Upper lobe of right lung (tissue), 1 donor: ENCODE measurements around the gene CHN2. TPM values are rescaled to one million over a fixed set of nuclear protein-coding genes. Genes with fewer than 3 reads are reported as not detected.

Experiments used
- ATAC-seq: fragments of 200-7000 bp; cut with Tn5 transposase; one replicate; pipeline ENCODE4 v1.9.1; 2020; ENCODE audit warnings: mild to moderate bottlenecking, moderate library complexity
- DNase-seq: peaks from one replicate; pipeline ENCODE4 v3.0.0-alpha.2; 2020
- H3K27ac ChIP-seq: fragments of 200-600 bp; one replicate; pipeline ENCODE4 v1.8.0; 2022
- H3K27me3 ChIP-seq: fragments of 200-600 bp; one replicate; pipeline ENCODE4 v1.8.0; 2022; ENCODE audit warnings: mild to moderate bottlenecking
- H3K36me3 ChIP-seq: fragments of 200-600 bp; one replicate; pipeline ENCODE4 v1.8.0; 2022
- H3K4me1 ChIP-seq: fragments of 200-600 bp; one replicate; pipeline ENCODE4 v1.8.0; 2022
- H3K4me3 ChIP-seq: fragments of 200-600 bp; one replicate; pipeline ENCODE4 v1.8.0; 2022; ENCODE audit warnings: mild to moderate bottlenecking
- H3K9me3 ChIP-seq: fragments of 200-600 bp; one replicate; pipeline ENCODE4 v1.8.0; 2022
- intact Hi-C: fragments of 100-400 bp; cut with DNase I; formaldehyde crosslinking; loops from one replicate; pipeline ENCODE4 v1.11.0; 2022
- total RNA-seq: library from RNA; stranded (reverse); fragmentation: NEBNext Ultra II Directional; extraction: Animal tissue kit (Norgen Biotek cat#: 25700); gene quantifications from one replicate; pipeline ENCODE4 v1.2.1, GENCODE V29; 2021
- TF ChIP-seq, protein P1 (sequence below): fragments of 200-600 bp; IDR thresholded peaks from one replicate; pipeline ENCODE4 v1.8.0; 2022; ENCODE audit warnings: antibody characterized with exemption
- donor health status: DM: no; HTN: yes; CAD: no; lungs with severe emphysema.

CHN2 gene
- total RNA-seq, 1 donor from 2014 or later: 14.4 TPM

DNA sequence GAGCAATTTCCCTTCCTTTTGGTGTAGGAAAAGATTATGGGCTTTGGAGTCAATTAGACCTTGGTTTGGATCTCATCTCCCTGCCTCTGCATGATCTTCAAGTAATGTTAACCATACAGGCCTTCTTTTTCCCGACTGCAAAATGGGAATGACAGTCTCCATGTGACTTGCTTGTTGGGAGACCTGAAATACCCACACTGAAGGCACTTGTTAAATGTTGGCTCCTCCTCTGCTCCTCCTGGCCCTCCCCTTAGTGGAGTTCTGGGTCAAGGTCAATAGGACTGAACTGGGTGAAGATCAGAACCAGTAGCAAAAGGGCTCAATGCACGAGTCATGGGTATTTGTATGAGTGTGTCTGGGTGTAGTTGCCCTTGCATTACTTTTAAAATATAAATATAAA, 189.7 kb downstream of the CHN2 start:
- no peaks in the 10 kb centered on the region for H3K4me1 ChIP-seq
- H3K36me3 ChIP-seq: no peaks in the 10 kb centered on the region
- DNase-seq (no peak), ATAC-seq (no peak)
- no peaks in the 10 kb centered on the region for H3K27me3 ChIP-seq
- intact Hi-C loops: no loop called here
- TF ChIP-seq, protein P1, sequence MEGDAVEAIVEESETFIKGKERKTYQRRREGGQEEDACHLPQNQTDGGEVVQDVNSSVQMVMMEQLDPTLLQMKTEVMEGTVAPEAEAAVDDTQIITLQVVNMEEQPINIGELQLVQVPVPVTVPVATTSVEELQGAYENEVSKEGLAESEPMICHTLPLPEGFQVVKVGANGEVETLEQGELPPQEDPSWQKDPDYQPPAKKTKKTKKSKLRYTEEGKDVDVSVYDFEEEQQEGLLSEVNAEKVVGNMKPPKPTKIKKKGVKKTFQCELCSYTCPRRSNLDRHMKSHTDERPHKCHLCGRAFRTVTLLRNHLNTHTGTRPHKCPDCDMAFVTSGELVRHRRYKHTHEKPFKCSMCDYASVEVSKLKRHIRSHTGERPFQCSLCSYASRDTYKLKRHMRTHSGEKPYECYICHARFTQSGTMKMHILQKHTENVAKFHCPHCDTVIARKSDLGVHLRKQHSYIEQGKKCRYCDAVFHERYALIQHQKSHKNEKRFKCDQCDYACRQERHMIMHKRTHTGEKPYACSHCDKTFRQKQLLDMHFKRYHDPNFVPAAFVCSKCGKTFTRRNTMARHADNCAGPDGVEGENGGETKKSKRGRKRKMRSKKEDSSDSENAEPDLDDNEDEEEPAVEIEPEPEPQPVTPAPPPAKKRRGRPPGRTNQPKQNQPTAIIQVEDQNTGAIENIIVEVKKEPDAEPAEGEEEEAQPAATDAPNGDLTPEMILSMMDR: no peak
- H3K4me3 ChIP-seq: no peak overlapping the region
- H3K9me3 ChIP-seq: no peaks in the 10 kb centered on the region
- H3K27ac ChIP-seq: no peak overlapping the region

DNA sequence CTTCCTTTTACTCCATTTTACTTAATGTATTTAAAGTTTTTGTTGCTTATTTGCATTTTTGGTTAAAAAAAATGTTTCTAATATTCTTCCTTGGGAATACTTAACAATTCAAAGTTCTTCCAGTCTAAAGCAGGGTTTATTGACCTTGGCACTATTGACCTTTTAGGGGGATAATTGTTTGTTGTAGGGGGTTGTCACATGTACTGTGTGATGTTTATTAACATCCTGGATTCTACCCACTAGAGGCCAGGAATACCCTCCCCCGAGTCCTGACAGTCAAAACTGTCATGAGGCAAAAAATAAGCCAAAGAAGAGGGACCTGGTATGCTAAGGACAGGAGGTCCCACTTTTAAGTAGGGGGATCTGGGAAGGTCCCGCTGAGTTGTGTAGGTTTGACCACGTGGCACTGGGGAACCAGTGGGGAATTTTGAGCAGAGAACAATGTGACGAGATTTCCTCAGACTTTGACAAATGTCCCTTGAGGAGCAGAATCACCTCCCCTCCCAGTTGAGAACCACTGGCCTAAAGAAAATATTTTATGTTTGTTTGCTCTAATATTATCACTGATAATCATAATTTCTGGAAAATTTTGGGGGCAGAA, 190.7 kb downstream of the CHN2 start:
- no peaks in the 10 kb centered on the region for H3K4me1 ChIP-seq
- TF ChIP-seq, protein P1: no peak
- H3K36me3 ChIP-seq: no peaks in the 10 kb centered on the region
- no peak overlapping the region for H3K4me3 ChIP-seq
- intact Hi-C loops: no loop called here
- ATAC-seq: no peak
- H3K27ac ChIP-seq: no peak overlapping the region
- no peaks in the 10 kb centered on the region for H3K9me3 ChIP-seq
- no peak for DNase-seq
- H3K27me3 ChIP-seq: no peaks in the 10 kb centered on the region

DNA sequence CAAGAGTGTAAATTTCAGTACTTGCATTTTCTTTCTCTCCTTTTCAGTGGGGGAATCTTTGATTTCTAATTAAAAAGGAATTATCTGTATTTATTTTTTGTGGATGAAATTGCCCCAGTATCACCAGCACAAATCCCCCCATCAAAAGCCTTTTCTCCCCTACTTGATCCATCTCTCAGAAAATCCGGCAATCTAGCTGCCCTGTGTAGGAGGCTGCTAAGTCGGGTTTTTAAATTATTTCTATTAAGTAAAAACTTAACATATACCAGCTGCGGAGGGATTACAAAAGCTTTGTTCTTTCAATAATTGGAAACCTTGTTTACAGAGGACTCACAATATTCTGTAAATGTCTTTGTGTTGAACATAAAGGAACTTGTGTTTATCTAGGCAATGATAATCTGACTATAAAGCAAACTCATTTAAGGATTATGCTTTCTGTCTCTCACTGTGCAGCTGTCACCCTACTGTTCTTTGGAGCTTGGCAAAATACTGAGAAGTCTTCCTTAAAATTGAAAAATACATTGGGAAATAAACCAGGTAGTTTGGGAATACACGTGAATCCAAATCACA, 191.7 kb downstream of the CHN2 start:
- intact Hi-C loops: no loop called here
- H3K9me3 ChIP-seq: no peaks in the 10 kb centered on the region
- no peaks in the 10 kb centered on the region for H3K4me1 ChIP-seq
- TF ChIP-seq, protein P1: no peak
- no peak overlapping the region for H3K4me3 ChIP-seq
- no peaks in the 10 kb centered on the region for H3K36me3 ChIP-seq
- ATAC-seq (no peak), DNase-seq (no peak)
- no peaks in the 10 kb centered on the region for H3K27me3 ChIP-seq
- H3K27ac ChIP-seq: no peak overlapping the region

DNA sequence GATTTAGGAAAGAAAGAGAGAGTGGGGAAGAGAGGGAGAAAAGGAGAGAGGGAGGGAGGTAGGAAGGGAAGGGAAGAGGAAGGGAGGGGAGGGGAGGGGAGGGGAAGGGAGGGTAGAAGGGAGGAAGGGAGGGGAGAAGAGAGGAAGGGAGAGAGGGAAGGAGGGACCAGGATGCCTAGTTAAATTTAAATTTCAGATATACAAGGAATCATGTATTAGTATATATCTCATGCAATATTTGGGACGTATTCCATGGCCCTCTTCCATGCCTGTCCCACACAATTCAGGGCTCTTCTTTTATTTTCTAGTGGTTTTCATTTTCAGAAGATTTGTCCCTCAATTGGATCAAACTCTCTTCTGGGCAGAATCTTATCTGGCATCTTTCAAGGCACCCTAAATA, 196.7 kb downstream of the CHN2 start:
- H3K27ac ChIP-seq: no peak overlapping the region
- ATAC-seq (no peak), DNase-seq (no peak)
- no peak overlapping the region for H3K4me3 ChIP-seq
- no peaks in the 10 kb centered on the region for H3K27me3 ChIP-seq
- no peaks in the 10 kb centered on the region for H3K4me1 ChIP-seq
- TF ChIP-seq, protein P1: no peak
- H3K36me3 ChIP-seq: no peaks in the 10 kb centered on the region
- intact Hi-C loops: no loop called here
- H3K9me3 ChIP-seq: no peaks in the 10 kb centered on the region

DNA sequence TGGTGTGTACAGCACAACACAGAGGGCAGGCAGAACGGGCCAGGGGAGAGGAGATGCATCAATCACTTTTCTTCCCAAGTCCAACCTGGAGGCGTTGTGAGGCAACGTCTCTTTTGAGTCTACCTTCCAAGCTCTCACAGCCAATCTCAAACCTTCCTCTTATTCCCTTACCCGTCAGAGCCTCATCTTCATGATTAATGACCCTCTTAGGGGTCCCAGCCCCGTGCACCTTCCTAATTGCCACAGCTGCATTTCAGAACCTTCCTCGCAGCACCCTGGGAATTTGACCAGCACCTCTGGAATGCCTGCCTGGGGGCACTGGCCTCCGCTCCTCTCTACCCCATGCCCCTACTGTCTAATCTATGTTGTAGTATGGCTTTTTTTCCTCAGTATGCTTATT, 199.7 kb downstream of the CHN2 start:
- Histone ChIP-seq H3K9me3 (no peaks in the 10 kb centered on the region), H3K27ac (no peak overlapping the region), H3K4me3 (no peak overlapping the region), H3K36me3 (no peaks in the 10 kb centered on the region), H3K4me1 (no peaks in the 10 kb centered on the region), H3K27me3 (no peaks in the 10 kb centered on the region)
- DNase-seq (no peak), ATAC-seq (no peak)
- TF ChIP-seq, protein P1: no peak
- intact Hi-C loops: no loop called here

DNA sequence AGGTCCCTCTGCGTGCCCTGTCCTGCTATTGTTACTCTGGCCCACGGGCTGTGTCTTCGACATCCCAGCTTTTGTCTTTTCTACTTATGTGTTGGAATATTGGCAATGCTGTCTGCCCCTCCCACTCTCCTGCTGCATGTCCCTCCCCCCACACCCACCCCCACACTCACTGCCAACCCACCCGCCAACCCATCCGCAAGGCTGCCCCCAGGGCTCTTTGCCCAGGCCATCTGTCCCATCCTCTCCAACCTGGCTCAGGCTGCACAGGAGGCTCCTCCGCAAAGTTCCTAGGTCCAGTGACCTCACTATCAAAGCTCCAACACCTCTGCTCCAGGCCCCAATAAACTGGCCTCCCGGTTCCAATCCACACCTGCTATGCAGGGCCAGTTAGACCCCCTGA, 202.0 kb downstream of the CHN2 start:
- ATAC-seq: no peak
- Histone ChIP-seq H3K36me3 (no peaks in the 10 kb centered on the region), H3K9me3 (no peaks in the 10 kb centered on the region), H3K4me1 (no peaks in the 10 kb centered on the region), H3K27me3 (no peaks in the 10 kb centered on the region), H3K4me3 (no peak overlapping the region), H3K27ac (no peak overlapping the region)
- TF ChIP-seq, protein P1: no peak
- intact Hi-C loops: no loop called here
- no peak for DNase-seq
